Subcutaneous adipose tissue (tissue), 4 donors: Measurements from ENCODE around the gene CDIPT. TPM values are rescaled to one million over a fixed set of nuclear protein-coding genes. Genes with fewer than 3 reads are reported as not detected.

Source experiments
- CTCF ChIP-seq: fragments of 450-650 bp; IDR thresholded peaks from one replicate; pipeline ENCODE4 v1.5.1; 2016; ENCODE audit warnings: low read depth, mild to moderate bottlenecking, control low read depth, antibody characterized with exemption, moderate library complexity
- total RNA-seq, 4 donors: library from RNA; depleted of rRNA; stranded (reverse); fragments of >200 nt; gene quantifications; one replicate each; pipeline ENCODE4 v1.1.0, GENCODE V29; 2016

The CDIPT gene
- total RNA-seq, 4 donors from 2014 or later = 57.7 to 107 (median 94.7) TPM

- no peak for TF ChIP-seq CTCF
These were observed 29.4 kb upstream of the CDIPT start for GRCh38 chr16:29892458-29892813.

- TF ChIP-seq CTCF = no peak
These were observed 28.8 kb upstream of the CDIPT start for GRCh38 chr16:29891525-29892457.

GRCh38 chr16:29883987-29884386, 21.0 kb upstream of the CDIPT start:
- no peak for TF ChIP-seq CTCF

GRCh38 chr16:29881050-29881449, 18.0 kb upstream of the CDIPT start:
- TF ChIP-seq CTCF = no peak

- TF ChIP-seq CTCF = no peak
These were observed 15.1 kb upstream of the CDIPT start for GRCh38 chr16:29878172-29878571.

- no peak for TF ChIP-seq CTCF
These were observed 14.4 kb upstream of the CDIPT start for GRCh38 chr16:29877266-29877961.

- TF ChIP-seq CTCF = no peak
These were observed 13.7 kb upstream of the CDIPT start for GRCh38 chr16:29876594-29877249.
